UCSD-AML1 (cell line): ENCODE measurements around the gene MDH1B.
"Not testable (repeated sequence)": the region's sequence is repeated elsewhere in the genome, so short reads cannot be mapped to it uniquely, and the experiment has no call there.

Experiments used
- DNase-seq: peaks from one replicate; lab custom pipeline; 2025; ENCODE audit not compliant: unreplicated experiment; lab: John Stamatoyannopoulos, UW

The MDH1B gene

DNA sequence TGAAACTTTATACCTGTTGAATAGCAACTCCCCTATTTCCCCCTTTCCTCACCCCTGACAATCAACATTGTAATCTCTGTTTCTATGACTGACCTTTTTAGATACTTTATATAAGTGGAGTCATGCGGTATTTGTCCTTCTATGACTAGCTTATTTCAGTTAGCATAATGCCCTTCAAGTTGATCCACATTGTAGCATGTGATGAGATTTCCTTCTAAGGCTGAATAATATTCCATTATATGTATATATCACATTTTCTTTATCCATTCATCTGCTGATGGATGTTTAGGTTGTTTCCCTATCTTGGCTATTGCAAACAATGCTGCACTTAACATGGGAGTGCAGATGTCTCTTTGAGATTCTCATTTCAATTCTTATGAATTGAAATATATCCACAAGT lies 9.7 kb upstream of the MDH1B start:
- no peak for DNase-seq

GRCh38 chr2:206766057-206766930 lies 1.2 kb upstream of the MDH1B start:
- no peak for DNase-seq

- no peak for DNase-seq
Measured at GRCh38 chr2:206764673-206765241, 371 bp downstream of the MDH1B start.

- no peak for DNase-seq
Measured at GRCh38 chr2:206756816-206757215, 8.3 kb downstream of the MDH1B start.

- no peak for DNase-seq
Measured at GRCh38 chr2:206740800-206741199, 24.3 kb downstream of the MDH1B start.

DNA sequence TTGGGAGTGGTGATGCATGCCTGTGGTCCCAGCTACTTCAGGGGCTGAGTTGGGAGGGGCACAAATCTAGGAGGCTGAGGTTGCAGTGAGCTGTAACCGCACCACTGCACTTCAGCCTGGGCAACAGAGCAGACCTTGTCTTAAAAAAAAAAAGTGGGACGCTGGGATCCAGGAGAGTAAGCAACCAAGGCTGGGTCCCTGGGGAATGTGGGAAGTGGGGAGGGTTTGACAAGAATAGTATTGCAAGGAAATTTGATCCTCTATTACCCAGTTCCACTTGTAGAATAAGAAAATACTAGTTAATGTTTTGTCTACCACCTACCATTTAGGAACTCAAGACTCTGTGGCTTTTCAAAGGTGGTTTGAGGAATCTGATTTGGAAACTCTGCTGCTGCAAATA lies 25.9 kb downstream of the MDH1B start:
- DNase-seq: no peak

DNA sequence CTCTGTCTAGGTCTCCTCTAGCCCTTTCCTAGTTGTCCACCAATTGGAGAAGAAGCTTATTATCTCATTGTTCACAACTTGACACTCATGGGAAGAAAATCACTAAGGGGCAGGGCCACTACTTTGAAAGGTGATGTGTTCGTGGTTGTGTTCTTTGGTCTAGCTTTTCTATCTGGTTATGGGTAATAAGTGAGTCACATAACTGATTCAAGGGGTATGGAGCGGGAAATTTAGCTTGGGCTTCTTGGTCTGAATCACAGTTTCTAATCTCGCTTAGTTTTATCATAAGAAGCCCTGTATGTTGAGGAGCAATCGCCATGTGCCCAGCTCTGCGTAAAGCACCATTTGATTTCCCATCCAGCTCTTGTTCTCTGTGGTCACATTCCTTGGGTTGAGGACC lies 28.2 kb downstream of the MDH1B start:
- no peak for DNase-seq

- DNase-seq: no peak
Measured at GRCh38 chr2:206733341-206733740, 31.8 kb downstream of the MDH1B start.

- no peak for DNase-seq
Measured at GRCh38 chr2:206728277-206729199, 36.6 kb downstream of the MDH1B start.

DNA sequence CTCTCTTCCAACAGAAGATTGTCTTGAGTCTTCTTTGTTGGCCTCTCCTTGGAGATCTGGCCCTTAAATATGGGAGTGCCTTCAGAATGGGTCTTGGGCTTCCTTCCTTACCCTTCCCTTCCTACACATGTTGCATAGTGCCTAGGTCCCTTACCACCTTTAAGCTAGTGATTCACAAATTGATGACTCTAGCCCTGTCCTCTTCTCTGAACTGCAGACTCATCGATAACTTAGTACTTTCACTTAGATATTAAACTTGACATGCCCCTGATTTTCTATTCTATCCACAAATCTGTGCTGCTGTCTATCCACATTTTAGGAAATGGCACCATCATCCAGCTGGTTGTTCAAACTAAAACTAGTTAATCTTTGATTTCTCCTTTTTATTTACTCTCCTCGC lies 37.8 kb downstream of the MDH1B start:
- no peak for DNase-seq

DNA sequence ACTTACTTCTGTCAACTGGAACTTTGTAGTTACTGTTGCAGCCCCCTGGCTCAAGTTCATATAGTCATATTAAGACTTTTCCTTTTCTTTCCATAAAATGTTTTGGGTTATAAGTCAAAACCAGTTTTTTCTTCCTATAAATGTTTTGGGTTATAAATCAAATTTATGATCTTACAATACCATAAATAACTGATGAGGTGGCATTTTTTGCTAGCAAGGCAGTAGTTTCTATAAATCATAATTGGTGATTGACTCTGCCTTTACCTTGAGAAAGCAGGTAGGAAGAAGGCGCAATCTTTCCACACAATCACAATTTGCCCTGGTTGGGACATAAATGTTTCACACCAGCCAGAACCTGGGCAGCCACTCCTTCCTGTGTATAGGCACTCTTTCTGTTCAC lies 41.8 kb downstream of the MDH1B start:
- DNase-seq: no peak

GRCh38 chr2:206721256-206721920 lies 43.7 kb downstream of the MDH1B start:
- DNase-seq: no peak

GRCh38 chr2:206718296-206718695 lies 46.8 kb downstream of the MDH1B start, which contains the start of gene DYTN:
TSS of gene DYTN (minus strand) at chr2:206718396. CDS start at chr2:206718279, 117 bp downstream.
- no peak for DNase-seq

GRCh38 chr2:206716623-206717022 lies 48.5 kb downstream of the MDH1B start:
- DNase-seq: no peak

DNA sequence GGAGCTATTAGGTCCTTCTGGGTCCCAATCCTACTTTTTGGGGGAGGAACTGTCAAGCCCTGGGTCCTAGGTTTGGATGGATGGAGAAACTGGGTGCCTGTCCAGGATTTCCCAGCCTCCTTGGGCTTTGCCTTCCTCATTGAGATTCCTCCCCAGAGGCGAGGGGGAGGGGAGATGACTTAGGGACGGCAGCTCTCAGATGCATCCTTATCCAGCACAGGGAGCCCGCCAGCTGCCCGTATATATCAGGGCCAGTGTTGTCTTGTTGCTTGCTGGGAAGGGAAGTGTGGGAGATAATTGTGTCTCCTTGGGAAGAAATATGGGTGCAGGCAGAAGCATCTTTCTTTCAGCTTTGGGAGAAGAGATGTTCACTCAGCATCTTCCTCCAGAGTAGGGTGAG lies 49.9 kb downstream of the MDH1B start:
- not testable (repeated sequence) for DNase-seq

GRCh38 chr2:206713746-206714145 lies 51.4 kb downstream of the MDH1B start:
- DNase-seq: no peak

- DNase-seq: no peak
Measured at GRCh38 chr2:206708286-206708685, 56.8 kb downstream of the MDH1B start.

- no peak for DNase-seq
Measured at GRCh38 chr2:206707164-206707701, 57.9 kb downstream of the MDH1B start.

GRCh38 chr2:206701952-206702605 lies 63.0 kb downstream of the MDH1B start:
- DNase-seq: no peak

DNA sequence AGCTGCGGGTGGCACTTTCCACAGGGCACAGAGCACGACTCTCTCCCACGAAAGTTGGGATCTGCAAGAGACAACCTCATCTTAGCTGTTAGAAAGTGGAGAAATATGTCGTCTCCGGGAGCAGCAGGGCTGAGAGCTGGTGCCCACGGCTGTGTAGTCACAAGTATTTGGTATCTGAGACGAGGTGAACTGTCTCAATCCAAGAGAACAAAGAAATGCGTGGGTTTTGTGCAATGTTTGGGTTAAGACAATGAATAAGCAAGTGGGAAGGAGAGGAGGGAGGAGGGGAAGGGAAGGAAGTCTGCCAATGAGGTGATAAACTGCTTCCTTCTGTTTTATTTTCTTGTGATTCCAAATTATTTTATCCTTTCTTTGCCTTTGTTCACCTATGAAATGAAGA lies 65.0 kb downstream of the MDH1B start:
- DNase-seq: peak; percentile 51
